HuH-7.5 (cell line): ENCODE measurements around the gene CATSPERE.
"Not testable (repeated sequence)": the region's sequence is repeated elsewhere in the genome, so short reads cannot be mapped to it uniquely, and the experiment has no call there.

Source experiments
- DNase-seq: peaks from one replicate; pipeline ENCODE4 v3.0.0; 2011; ENCODE audit warnings: low spot score

Gene CATSPERE

DNA sequence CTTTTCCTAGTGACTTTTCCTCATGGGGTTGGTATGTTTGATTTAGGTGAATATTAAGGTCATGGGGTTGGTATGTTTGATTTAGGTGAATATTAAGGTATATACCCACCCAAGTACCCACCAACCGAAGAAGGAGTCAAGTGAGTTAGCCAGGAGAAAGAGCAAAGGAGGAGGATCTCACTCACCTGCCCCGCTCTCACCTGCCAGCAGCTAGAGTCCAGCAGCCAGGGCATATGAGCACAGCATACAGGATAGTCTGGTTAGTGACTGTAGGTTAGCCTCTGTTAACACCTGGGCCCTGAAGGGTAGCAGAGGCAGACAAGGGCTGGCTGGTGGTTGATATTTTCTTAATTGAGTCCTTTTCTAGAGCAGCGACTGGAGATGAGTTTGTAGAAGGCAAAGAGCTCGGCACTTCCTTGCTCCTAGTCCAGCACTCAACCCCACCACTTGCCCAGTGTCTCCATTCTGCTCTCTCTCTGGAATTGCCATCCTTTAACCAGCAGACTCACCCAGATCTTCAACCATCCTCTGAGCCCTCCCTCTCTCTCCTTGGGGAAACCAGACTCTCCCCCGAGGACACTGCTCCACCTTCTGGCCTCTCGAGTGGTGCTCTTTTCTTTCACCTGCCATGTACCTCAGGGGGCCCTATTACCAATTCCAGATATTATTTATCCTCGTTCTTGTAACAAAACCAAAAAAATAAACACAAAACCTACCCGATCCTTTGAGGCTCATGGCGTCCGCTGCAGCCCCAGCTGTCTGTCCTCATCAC, 175.6 kb downstream of the CATSPERE start:
- no peak for DNase-seq

DNA sequence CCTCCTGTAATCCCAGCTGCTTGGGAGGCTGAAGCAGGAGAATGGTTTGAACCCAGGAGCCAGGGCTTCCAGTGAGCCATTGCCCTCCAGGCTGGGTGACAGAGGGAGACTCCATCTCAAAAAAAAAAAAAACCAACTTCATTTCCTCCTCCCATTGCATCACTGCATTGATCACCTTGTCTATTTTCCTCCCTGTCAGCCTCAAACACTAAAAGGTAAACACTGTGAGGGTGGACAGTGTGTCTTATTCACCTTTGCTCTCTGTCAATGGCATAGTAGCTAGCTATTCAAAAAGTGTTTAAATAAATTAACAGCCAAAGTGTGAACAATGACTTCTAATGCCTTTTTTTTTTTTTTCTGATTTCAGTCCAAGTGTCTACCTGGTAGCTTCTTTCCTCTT, 178.5 kb downstream of the CATSPERE start:
- no peak for DNase-seq

DNA sequence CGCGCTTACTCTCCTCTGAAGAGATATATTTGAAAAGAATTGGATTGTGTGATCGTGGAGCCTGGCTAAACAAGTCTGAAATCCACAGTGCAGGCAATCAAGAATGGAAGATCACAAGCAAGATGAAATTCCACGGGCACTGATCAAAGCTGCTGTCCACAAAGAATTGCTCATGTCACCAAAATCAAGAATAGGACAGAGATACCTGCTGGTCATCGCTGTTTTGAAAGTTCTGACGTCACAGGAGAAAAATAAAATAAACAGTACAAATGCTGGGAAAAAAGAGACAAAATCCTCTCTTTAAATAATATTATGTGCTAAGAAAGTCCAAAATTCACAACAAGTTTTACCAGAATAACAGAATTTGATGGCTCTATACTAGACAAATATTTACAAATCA, 179.8 kb downstream of the CATSPERE start:
- no peak for DNase-seq

DNA sequence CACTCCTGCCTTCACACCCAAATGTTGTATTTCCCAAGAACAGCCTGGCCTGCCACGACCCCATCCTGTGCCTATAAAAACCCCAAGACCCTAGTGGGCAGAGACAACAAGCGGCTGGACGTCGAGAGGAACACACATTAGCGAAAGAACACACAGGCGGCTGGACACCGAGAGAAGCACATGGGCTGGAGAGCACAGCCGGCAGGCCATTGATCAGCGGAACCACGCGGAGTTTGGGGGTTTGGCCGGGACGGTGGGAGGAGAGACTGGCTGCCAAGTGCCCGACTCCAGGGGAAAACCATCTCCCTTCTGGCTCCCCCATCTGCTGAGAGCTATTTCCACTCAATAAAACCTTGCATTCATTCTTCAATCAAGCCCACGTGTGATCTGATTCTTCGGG, 181.5 kb downstream of the CATSPERE start:
- DNase-seq: no peak

DNA sequence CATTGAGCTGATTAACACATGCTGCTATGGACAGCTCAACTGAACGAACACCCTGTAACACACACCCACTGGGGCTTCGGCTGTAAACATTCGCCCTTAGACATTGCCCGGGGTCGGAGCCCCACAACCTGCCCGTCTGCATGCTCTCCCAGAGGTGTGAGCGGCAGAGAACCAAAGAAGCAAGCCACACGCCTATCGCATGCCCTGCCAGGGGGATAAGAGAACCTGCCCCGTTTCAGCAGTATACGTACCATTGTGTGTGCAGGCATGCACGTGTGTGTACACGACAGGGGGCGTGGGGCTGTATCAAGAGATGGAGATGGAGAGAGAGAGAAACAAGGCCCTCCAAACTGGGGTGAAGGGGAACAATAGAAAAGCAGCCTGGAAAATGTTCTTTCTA, 181.9 kb downstream of the CATSPERE start:
- DNase-seq: no peak

DNA sequence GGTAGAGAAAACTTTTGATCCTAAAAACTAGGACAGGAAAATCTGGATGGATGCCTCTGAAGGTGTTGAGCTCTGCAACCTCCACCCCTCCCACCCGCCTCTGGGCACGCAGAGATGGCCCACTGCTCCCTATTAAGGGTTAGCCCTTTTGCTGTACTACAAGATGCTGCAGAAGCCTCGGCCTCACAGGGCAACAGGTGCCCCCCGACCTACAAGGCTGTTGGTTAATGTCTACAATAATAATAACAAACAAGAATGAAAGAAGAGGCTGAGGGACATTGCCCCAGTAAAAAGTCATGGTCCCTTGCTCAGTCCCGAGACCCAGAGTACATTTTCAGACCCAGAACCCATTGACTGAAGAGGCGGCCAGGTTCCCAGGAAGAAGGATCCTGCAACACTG, 184.3 kb downstream of the CATSPERE start:
- no peak for DNase-seq

DNA sequence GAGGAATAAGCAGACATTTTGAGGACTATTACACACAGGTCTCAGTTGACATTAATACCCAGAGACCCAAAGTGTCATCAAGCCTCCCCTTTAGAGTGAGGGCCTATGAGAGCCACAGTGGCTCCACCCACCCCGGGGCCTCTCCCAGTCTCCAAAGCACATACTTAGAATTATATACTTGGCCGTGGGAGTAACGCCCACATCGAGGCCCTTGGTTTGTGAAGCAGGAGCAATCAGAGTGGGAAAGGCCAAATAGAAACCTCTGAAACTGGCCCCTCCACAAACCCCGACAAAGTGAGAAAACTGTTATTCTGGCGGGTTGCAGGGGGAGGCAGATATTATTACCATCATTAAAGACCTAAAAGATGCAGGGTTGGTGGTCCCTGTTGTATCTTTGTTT, 184.8 kb downstream of the CATSPERE start:
- no peak for DNase-seq

DNA sequence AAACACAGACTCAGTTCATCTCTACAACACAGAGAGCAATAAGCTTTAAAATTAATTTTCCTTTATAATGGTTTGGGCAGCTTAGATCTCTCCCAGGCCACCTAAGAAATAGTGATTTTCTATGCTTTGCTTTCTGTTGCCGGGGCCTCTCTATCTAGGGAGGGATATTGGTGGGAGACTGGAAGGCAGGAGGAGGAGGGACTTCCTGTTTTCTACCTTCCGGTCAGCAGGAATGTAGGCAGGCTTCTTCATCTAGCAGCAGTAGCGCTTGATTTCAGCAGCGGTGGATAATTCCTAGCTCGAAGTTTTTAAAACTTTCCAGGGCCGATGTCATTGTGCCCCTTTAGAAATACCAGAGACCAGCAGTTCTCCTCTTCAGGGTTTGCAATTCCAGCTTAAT, 186.7 kb downstream of the CATSPERE start:
- DNase-seq: no peak

DNA sequence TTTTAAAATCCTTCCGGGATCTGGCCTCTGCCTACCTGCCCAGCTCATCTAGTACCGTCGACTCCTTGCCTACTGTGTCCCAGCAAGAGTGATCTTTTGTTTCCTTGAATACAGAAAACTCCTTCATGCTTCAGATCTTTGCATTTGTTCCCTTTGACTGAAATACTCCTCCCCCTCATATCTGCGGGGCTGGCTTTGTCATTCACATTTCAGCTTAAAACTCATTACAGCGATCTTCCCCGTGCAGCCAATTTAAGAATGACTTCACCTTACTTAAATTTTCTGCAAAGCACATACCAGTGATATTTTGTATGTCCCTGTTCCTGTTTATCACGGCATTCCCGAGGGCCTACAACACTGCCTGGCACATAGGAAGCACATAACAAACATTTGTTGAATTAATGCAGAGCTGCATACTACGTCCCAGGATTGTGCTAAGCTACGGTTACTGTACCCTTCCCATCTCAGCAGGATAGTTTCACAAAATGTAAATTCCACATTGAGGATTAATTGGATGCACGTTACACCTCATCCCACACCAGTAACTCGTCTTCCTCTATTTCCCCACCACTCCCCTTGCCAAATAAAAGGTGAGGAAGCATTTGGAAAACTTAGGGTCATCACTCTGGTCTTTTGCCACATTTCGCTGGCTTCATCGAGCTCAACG, 191.0 kb downstream of the CATSPERE start:
- DNase-seq: no peak

DNA sequence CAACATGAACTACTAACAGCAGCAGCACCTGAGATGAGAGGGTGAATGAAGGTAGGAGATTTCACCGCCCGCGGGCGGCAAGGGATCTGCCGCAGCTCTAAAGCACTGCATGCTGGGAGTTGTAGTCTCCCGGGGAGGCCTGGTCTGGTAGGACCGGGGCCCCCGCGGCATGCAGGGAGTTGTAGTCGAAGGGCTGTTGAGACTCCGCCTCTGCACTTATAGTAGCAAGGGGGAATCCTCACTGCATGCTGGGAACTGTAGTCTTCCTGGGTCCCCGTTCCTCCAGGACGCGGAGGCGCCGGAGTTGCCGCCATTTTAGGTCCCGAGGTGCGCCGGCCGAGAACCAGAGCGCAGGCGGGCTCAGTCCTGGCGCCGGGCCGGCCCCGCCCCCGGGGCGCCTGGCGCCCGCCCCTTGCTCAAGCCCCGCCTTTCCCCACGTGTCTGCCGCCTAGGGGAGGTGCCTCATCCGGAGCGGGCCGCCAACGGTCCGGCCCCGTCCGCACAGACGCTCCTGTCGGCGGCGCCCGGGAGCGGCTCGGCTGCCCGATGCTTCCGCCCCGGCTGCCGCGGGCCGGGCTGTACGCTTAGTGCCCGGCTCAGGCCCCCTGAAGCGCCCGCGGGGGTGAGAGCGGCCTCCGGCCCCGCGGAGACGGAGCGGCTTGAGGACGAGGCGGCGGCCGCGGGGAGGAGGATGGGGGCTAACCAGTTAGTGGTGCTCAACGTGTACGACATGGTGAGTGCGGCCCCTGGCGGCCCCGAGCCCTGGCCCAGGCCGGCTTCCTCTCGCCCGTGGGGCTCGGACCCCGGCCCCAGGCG, 191.8 kb downstream of the CATSPERE start, which contains the start of gene DESI2:
DESI2 (plus strand) TSS at position 504 of the 816 bp plus-strand sequence; CDS start at position 692, 188 bp downstream.
- peak; percentile 95 for DNase-seq

DNA sequence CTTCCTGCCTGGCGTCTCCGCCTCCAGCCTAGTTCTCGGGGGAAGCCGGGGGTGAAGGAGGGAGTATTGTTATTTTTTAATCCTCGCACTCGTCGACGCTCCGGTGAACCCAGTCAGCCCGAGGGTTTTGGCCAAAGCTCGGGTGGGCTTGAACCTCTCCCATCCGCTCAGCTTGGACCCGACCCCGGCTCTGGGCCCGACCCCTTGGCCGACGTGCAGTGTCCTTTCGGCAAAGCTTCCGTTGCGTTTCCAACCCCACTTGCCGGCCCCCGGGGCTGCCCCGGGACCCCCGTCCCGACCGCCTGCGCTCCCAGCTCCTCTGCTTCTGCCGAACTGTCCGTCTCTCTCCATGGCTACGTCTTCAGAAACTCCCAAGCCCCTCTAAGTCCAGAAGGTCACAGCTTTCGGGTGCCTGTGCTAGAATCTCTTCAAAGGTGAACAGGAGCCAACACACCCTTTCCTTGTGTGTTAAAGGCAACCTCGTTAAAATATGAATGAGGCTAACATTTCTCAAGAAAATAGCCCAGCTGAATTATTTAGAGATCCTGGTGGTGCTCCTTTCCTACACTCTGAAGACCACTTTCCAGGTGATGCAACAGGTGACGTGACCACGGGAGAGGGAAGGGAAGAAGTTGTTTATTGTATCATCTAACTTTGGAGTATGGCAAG, 192.5 kb downstream of the CATSPERE start:
- no peak for DNase-seq

DNA sequence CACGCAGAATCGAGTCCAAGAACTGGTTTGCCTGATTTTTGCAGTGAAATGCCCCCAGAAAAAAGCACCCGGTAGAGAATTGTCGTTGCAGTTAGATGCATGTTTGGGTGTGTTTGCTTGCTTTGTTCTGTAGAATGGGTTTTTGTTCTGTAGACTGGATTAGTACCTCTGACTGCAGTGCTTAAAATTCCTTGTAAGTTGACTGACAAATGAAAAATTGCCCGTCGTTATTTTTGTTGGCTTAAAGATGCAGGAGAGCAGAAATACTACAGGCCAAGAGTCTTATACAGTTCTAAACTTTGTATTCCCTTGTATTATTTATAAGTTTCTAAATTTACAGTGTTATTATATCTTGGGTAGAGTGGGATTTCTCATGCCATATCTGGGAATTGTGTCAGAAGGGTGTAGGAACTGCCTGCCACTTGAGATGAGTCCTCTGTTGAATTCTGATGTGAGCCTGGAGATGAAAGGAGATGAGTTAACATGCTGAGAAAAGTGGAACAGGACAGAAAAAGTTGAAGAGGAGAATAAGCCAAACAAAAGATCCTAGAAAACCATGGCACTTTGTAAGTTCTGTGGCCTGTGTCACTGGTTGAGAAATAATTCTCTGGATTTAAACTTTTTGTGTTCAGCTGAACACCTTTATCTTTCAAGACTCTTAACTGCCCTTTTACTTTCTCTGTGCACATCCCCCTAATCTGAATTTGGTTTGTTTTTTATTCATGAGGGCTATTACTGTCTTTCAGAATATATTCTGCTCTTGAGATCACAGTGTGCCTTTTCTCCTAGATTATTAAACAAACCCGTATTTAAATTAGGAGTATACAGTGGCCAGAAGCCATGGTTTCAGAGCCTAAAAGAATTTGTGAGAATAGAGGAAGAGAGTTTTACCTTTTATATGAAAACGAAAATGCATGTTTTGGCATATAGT, 193.3 kb downstream of the CATSPERE start:
- no peak for DNase-seq

DNA sequence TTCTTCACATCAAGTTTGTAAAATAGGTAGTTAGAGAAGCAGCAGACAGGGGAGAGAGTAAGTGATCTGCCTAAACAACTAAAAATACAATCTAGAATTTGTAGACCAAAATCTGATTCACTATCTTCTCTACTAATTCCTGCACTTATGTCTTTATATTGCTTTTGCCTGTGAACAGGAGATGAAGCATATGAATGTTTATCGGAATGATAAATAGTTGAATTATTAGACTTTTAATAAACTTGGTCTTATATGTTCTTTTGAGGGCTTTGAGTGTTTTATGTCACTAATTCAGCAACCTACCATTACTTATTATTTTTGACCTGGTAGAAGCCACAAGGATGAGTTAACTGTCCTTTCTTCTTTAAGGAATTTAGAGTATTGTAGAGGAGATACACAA, 194.1 kb downstream of the CATSPERE start:
- no peak for DNase-seq

DNA sequence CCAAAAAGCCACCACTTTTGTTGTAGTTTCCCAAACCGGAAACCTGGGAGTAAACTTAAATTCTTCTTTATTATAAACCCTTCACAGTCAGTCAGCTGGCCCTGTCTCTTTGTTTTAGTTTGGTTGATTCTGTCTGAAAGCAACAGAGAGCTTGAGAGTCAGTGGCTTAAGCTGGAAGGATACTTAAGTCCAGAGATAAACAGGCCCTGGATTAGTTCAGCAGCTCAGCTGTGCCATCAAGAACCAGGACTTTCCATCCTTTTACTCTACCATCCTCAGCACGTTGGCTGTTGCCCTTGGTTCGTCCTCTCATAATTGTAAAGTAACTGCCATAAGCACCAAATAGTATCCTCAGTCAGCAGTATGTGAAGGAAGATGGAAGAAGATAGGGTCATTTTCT, 196.3 kb downstream of the CATSPERE start:
- no peak for DNase-seq

DNA sequence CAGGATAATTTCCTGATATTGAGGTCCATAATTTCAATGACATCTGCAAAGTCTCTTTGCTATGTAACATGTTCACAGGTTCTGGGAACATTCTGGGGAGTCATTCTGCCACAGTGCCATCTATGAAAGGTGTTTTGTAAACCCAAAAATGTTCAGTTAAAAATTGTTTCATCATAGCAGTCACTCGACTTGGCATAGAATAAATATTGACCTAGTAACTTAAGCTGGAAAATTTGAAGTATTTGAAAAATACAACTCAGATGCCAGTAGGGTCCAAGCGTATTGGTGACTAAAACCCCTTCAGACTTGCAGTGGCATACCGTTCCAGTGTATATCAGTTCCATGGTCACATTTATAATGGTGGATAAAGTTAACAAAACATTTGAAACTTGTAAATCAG, 198.6 kb downstream of the CATSPERE start:
- DNase-seq: no peak

DNA sequence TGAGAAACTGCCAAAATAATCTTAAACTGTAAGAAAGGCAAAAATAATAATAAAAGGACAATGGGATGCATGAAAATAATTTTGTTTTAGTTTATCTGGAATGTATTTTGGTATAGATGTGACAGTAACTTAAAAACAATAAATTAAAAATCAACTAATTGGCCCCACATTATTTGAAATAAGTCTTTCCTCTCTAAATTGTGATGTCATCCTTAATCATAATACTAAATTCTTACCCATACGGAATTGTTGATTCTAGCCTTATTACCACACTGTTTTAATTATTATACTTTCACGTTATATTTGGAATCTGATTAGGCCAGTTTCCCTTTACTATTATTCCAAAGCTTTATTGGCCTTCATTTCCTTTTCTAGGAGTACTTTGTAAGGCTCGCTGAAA, 199.5 kb downstream of the CATSPERE start:
- DNase-seq: no peak

DNA sequence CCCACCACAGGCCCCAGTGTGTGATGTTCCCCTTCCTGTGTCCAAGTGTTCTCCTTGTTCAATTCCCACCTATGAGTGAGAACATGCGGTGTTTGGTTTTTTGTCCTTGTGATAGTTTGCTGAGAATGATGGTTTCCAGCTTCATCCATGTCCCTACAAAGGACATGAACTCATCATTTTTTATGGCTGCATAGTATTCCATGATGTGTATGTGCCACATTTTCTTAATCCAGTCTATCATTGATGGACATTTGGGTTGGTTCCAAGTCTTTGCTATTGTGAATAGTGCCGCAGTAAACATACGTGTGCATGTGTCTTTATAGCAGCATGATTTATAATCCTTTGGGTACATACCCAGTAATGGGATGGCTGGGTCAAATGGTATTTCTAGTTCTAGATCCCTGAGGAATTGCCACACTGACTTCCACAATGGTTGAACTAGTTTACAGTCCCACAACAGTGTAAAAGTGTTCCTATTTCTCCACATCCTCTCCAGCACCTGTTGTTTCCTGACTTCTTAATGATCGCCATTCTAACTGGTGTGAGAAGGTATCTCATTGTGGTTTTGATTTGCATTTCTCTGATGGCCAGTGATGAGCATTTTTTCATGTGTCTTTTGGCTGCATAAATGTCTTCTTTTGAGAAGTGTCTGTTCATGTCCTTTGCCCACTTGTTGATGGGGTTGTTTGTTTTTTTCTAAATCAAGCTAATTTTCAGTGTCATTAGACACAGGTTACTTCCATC, 200.7 kb downstream of the CATSPERE start:
- DNase-seq: not testable (repeated sequence)

DNA sequence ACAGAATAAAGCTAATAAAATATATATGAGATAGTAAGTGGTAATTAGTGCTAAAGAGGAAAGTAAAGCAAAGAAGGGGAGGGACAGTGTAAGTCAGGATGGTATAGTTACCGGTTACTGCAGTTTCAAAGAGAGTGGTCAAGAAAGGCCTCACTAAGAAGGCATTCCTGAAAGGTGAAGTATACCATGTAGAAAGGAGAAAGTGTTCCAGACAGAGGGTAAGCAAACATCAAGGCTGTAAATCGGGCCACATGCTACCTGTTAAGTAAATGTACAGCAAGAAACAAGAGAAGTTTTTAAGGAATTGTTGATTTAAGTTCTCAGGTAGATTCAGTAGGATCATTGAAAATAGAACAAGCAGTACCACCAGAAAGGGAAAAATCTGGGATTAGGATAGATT, 201.5 kb downstream of the CATSPERE start:
- no peak for DNase-seq

DNA sequence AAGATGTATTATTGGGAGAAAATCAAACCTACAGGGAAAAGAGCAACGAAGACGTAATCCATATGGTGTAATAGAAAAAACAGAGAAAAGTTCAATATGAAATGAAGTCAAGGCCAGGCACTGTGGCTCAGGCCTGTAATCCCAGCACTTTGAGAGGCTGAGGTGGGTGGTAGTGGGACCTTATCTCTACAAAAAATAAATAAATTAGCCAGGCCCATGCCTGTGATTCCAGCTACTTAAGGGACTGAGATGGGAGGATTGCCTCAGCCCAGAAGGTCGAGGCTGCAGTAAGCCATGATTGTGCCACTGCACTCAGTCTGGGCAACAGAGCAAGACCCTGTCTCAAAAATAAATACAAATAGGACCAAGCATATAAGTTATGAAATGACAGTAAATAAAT, 203.3 kb downstream of the CATSPERE start:
- DNase-seq: no peak

DNA sequence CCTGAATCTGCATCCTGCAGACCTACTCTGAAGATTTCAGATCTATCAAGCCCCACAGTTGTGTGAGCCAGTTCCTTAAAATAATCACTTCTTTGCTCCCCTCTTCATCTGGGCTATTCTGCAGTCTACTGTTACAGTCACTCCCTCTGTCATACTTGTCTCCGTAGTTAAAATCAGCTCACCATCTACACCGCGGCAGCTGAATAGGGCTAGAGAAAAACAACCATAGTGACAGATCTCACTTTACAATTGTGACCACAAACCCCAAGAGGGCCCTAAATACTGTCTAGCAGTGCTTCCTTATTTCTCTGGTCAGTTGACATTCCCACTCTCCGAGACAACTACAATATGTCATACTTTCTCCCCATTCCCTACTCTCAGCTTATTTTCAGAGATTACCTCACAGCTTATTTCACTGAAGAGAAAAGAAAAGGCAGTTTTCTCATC, 204.7 kb downstream of the CATSPERE start:
- DNase-seq: no peak
